Kidney epithelial cell (primary cell): Measurements from ENCODE around the gene KSR2. TPM values are rescaled to one million over a fixed set of nuclear protein-coding genes. Genes with fewer than 3 reads are reported as not detected.
A peak's percentile ranks its signal among the peaks of the same experiment; 100 is the strongest.

Experiments used
- DNase-seq: peaks from one replicate; pipeline ENCODE4 v3.0.0-alpha.2; 2010; ENCODE audit warnings: low read depth
- H3K27me3 ChIP-seq: 2 replicates; pipeline ENCODE4 v1.6.0; 2011; ENCODE audit warnings: low read length; ENCODE audit not compliant: control insufficient read depth, insufficient read depth
- H3K36me3 ChIP-seq: 2 replicates; pipeline ENCODE4 v1.5.1; 2011; ENCODE audit warnings: low read length; ENCODE audit not compliant: control insufficient read depth, insufficient read depth
- H3K4me3 ChIP-seq: 2 replicates; pipeline ENCODE4 v1.5.1; 2011; ENCODE audit warnings: low read depth, mild to moderate bottlenecking, control low read depth, low read length
- total RNA-seq: library from RNA; depleted of rRNA; stranded (reverse); fragments of >200 nt; gene quantifications from 2 replicates; pipeline ENCODE4 v1.2.3, GENCODE V29; 2015
- TF ChIP-seq, protein P1 (sequence below): IDR thresholded peaks from 2 replicates; pipeline ENCODE4 v1.5.1; 2011; ENCODE audit warnings: mild to moderate bottlenecking, moderate library complexity, low read length, control low read depth, inconsistent platforms; ENCODE audit not compliant: insufficient read depth, poor library complexity, severe bottlenecking

Gene KSR2
- total RNA-seq, 1 donor from 2014 or later: 0.29 TPM

- DNase-seq: no peak
- Histone ChIP-seq H3K27me3 (peaks cover 2% of the 10 kb centered on the region), H3K36me3 (no peaks in the 10 kb centered on the region), H3K4me3 (no peak overlapping the region)
- TF ChIP-seq, protein P1, sequence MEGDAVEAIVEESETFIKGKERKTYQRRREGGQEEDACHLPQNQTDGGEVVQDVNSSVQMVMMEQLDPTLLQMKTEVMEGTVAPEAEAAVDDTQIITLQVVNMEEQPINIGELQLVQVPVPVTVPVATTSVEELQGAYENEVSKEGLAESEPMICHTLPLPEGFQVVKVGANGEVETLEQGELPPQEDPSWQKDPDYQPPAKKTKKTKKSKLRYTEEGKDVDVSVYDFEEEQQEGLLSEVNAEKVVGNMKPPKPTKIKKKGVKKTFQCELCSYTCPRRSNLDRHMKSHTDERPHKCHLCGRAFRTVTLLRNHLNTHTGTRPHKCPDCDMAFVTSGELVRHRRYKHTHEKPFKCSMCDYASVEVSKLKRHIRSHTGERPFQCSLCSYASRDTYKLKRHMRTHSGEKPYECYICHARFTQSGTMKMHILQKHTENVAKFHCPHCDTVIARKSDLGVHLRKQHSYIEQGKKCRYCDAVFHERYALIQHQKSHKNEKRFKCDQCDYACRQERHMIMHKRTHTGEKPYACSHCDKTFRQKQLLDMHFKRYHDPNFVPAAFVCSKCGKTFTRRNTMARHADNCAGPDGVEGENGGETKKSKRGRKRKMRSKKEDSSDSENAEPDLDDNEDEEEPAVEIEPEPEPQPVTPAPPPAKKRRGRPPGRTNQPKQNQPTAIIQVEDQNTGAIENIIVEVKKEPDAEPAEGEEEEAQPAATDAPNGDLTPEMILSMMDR: no peak
Observed at GRCh38 chr12:117718559-117718958, 250.2 kb downstream of the KSR2 start.

DNA sequence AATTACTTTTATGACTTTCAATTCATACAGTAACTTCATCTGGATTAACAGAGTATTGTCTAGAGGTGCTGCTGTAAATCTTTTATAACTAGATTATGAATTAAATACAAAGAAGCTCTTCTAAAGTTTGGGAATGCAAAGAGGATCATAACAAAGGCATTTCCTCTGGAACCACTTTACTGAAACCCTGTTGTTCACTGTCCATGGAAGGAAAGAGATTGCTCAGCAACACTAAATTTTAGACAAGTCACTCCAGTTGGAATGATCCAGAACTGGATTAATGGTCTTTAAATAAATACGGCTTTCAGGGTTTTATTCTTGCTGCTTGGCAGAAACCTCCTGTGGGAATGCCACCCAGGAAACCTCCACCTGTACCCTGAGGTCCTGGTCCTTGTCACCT lies 250.6 kb downstream of the KSR2 start:
- no peak overlapping the region for H3K4me3 ChIP-seq

GRCh38 chr12:117714203-117714602 lies 254.6 kb downstream of the KSR2 start:
- Histone ChIP-seq H3K4me3 (no peak overlapping the region), H3K36me3 (no peaks in the 10 kb centered on the region), H3K27me3 (peaks cover 5% of the 10 kb centered on the region)
- TF ChIP-seq, protein P1: peak; percentile 12
- no peak for DNase-seq

More for the DNA sequence above, 250.6 kb downstream of the KSR2 start:
- TF ChIP-seq, protein P1: no peak
- peaks cover 2% of the 10 kb centered on the region for H3K27me3 ChIP-seq
- no peak for DNase-seq
- H3K36me3 ChIP-seq: no peaks in the 10 kb centered on the region

- Histone ChIP-seq H3K36me3 (no peaks in the 10 kb centered on the region), H3K27me3 (peaks cover 5% of the 10 kb centered on the region), H3K4me3 (no peak overlapping the region)
- TF ChIP-seq, protein P1: no peak
- DNase-seq: no peak
Observed at GRCh38 chr12:117710121-117710520, 258.7 kb downstream of the KSR2 start.

- TF ChIP-seq, protein P1: no peak
- no peak overlapping the region for H3K4me3 ChIP-seq
- H3K27me3 ChIP-seq: peaks cover 3% of the 10 kb centered on the region
- DNase-seq: no peak
- H3K36me3 ChIP-seq: no peaks in the 10 kb centered on the region
Observed at GRCh38 chr12:117707861-117708260, 260.9 kb downstream of the KSR2 start.

DNA sequence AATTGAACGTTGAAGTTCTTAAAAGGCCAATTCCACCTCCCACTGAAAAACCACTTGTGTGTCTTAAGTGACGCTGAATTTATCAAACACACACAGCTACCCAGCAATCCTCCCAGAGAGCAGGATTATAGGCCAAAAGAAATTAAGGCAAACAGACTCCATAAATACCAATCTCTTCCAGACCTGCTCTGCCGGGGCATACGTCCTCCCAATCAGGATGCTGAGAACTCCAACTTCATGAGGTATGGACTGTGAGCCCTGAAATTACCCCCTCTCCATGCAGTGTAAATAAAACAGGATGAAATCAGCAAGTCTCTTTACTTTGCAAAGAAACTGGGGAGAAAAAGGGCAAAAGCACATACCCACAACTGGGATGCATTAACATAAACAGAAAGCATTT lies 265.2 kb downstream of the KSR2 start:
- Histone ChIP-seq H3K4me3 (no peak overlapping the region), H3K27me3 (no peaks in the 10 kb centered on the region), H3K36me3 (no peaks in the 10 kb centered on the region)
- DNase-seq: no peak
- TF ChIP-seq, protein P1: no peak
